GM18861 (cell line): ENCODE results near the gene RGS6.

Source experiments
- ATAC-seq: cut with Tn5 transposase; IDR thresholded peaks from one replicate; pipeline ENCODE4 v1.9.1; 2021; ENCODE audit not compliant: unreplicated experiment

The RGS6 gene

DNA sequence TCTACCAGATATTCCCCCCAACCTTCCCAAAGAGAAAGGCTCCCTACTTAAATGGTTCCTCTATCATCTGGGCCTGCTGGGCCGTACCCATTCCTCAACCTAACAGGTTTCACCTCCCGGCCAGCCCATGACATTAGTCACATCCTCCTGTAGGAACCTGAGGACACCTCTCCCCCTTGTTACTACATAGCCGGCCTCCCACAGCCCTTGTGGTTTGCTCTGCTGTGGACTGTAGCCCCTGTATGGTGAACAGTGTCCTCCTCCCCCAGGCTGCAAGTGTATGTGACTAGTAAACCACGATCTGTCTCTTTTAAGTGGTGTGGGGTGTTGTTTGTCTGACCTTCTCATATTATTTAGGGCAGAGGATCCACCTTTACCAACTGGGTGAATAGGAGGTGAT, 371.7 kb downstream of the RGS6 start:
- no peak for ATAC-seq

DNA sequence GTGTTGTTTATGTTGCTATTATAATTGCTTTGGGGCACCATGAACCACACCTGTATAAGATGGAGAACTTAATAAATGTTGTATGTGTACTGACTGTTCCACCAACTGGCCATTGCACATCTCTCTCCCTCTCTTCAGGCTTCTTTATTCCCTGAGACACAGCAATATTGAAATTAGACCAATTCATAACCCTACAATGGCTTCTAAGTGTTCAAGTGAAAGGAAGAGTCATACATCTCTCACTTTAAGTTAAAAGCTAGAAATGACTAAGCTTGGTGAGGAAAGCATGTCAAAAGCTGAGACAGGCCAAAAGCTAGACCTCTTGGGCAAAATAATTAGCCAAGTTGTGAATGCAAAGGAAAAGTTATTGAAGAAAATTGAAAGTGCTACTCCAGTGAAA, 373.3 kb downstream of the RGS6 start:
- no peak for ATAC-seq

DNA sequence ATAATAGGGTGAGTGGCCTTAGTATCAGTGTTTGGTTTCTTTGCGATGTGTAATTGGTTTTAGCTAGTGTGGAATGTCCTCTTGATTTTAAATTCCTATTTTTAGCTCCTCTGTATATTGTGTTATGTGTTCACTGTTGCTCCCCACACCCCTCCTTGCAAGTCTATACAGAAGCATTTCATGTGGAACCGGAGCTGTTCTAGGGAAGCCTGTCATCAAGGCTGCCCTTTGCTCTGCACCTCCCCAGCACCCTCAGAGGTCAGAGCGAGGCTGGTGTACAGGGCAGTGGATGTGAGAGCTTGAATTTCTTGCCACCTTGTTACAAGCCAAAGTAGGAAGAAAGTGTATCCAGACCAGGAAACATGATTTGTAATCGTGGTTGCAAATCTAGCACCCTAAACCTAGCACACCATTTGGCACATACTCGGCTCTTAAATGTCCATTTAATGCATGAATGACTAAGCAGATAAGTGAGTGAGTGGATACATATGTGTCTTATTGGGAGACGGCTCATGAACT, 376.8 kb downstream of the RGS6 start:
- ATAC-seq = no peak

DNA sequence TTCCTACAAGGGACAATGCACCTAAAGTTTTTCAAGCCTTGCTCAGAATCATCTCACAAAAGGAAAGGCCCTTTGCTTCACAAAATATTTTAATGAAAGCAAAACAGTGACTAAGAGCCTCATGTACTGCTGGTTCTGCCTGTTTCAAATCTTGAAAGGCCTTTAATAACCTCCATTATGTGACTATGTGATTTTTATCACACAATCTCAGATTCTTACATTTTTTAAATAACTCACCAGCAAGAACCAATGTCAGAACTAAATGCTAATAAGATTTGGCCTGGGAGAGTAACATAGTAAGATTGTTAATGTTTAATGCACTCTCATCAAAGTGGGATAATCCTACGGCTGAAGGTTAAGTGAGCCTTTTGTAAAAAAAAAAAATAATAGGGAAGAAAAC, 378.9 kb downstream of the RGS6 start:
- no peak for ATAC-seq

DNA sequence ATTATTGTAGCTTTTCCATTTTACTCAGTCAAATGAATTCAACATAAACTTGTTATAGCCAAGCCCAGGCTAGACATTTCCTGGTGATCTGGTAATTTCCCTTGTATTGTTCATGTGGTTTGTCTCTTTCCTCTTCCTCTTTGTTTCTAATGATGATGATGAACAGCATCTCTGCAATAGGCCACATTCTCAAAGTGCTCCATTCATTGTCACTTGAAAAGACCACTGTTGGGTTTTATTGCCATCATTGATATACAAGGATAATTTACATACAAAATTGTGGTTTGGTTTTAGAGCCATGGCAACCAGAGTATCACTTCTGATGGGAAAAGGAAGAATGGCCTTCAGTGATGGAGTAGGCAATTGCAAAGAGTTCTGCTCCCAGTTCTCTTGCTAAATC, 379.3 kb downstream of the RGS6 start:
- ATAC-seq = no peak

DNA sequence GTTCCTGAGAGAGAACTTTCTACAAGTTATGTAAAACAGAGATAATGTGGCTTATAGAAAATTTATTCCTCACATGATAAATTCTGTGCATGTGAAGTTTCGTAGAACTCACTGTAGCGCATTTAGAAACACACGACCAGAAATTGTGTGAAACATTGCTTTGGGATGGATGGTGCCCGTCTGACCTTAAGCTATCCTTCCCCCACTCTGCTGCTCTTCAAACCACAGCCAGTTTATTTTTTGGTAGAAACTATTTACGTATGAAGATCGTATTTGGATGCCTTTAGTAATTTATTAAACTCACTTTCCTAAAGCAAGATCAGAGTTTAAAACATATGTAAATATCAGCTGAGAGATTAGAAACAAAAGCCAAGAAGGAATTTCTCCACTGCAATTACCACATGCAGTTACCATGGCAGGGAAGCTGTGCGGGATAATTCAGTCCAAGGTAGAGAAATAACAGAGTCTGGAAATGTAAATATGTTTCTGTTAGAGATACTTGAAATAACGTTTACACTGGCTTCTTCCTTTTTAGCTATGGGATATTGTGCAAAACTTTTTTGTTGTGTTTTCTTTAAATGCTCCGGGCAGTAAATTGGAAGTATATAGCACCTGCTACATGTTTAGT, 382.7 kb downstream of the RGS6 start:
- no peak for ATAC-seq

DNA sequence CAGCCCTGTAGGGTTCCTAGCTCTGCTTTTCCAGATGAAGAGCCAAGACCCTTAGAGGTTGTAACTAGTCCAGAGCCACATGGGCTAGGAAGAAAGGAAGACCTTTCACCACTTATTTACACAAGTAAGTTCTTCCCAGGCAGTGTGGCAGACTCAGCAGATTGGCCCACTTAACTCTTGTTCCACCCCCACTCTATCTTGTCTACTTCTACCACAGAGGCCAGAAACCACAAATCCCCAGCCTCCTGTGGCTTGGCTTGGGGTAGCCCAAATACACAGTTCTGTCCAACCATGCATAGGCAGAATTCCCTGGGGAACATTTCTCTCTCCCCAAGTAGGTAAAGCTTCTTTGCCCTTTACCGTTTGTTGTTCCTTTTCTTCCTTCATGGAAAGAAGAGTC, 383.5 kb downstream of the RGS6 start:
- ATAC-seq = no peak

DNA sequence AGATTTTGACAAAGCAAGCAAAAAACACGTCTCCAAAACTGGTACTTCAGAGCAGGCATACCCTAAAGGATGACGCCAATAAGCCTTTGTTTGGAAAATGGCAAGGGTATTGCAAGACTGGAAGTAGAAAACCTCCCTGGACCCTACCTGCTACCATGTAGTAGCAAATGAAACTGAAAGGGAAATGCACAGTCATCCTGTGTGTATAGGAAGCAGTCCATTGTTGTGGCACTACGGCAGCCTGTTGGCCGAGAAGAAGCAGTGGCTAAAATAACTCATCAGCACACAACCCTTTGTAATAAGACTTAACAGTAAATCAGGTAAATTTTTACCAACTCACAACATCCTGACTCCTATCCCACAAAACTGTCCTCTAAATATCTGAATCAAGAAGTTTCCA, 386.4 kb downstream of the RGS6 start:
- no peak for ATAC-seq

DNA sequence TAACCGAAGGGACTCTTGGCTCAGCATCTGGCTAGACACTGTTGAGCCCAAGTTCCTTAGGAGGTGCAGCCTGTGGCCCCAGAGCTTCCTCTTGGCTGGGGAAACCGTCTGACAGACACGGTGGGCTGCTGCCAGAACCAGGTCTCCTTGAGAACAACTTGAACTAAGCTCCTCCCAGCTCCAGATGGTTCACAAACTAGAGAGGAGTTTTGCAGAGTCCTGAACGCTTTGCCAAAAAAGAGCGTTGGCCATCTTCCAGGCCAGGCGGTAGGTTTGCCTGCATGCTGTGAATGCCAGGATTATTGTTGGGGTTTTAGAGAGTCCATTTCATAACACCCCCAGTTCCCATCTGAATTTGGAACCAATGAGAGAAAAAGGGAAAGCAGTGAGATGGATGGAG, 399.8 kb downstream of the RGS6 start:
- no peak for ATAC-seq

DNA sequence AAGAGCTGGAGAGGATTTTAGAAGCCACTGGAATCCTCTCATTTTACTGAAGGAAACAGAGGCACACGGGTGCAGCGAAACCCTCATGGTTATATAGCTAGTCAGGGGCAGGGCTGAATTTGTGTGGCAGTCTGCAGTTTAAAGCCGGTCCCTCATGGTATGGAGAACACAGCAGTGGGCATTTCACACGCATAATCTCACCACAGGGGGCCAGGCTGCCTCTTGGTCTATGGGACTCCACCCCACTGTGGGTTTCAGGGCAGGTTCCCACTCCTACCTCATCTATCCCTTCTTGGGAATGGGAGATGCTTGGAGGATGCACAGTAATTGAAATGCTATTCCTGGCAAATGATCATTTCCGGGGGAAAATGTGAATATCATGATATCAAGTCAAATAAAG, 400.6 kb downstream of the RGS6 start:
- ATAC-seq = no peak

DNA sequence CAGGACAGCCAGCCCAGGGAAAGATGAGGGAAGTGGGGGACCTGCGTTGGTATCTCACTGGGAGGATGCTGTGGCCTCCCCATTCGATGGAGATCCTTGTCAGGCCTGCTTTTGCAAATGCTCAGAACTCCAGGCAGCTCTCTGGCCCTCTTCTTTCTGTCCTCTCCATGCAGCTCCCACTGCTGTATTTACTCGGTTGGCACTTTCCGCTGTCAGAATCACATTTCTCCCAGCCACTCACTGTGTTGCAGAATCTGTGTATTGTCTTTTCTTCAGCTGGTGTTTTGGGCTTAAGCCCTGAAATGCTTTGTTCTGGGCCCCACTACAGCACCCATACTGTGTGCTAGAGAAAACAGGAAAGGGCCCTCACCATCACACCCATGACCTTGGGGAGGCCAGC, 401.1 kb downstream of the RGS6 start:
- no peak for ATAC-seq

DNA sequence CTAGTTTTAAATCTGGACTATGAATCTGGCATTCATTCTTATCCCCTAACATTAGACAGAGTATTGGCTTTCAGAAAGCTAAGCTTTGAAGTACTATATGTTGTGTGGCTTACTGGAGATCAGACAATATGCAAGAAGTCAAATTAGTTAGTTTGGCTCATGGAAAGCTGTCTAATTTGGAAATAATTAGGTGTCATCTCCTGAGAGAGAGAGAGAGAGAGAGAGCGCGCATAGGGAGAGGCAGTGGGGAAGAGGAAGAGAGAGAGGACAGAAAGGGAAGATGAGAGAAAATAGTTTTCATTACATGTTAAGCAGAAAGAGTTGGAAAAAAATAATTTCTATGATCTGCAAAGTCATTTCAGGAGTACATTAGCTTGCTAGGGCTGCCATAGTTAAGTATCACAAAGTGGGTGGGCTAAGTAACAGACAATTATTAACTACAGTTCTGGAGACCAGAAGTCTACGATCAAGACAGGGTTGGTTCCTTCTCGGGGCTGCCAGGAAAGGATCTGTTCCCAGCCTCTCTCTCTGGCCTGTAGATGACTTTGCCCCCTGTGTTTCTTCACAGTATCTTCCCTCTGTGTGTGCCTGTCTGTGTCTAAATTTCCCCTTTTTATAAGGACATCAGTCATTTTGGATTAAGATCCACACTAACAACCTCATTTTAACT, 404.2 kb downstream of the RGS6 start:
- ATAC-seq = no peak

DNA sequence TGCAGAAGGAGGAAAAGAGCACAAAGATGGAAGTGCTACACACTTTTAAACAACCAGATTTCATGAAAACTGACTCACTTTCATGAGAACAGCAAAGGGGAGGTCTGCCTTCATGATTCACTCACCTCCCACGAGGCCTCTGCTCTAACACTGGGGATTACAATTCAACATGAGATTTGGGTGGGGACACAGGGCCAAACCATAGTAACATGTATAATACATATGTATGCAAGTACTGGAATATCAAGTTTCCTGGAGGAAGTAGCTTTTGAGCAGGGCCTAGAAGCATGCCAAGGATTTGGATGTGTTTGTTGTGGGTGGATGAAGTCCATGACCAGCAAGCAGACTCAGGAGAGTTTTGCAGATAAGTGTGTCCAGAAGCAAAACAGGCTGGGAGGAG, 409.0 kb downstream of the RGS6 start:
- no peak for ATAC-seq

DNA sequence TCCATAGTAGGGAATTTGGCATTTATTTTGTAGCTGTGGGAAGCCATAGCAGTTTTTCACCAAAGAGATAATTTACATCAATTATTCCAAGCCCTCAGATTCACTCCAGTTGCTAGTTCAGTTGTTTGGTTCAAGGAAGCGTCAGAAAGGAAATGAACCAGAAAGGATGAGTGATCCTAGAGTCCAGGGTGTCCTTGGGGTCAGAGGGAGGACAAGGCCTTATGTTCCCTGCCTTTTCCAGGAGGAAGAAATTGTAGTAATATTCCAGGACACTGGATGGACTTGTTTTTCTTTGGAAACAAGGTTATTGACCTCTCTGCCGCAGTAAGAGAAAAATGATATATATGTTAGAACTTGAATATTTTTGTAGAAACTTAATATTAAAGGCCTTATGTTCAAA, 409.5 kb downstream of the RGS6 start:
- no peak for ATAC-seq

DNA sequence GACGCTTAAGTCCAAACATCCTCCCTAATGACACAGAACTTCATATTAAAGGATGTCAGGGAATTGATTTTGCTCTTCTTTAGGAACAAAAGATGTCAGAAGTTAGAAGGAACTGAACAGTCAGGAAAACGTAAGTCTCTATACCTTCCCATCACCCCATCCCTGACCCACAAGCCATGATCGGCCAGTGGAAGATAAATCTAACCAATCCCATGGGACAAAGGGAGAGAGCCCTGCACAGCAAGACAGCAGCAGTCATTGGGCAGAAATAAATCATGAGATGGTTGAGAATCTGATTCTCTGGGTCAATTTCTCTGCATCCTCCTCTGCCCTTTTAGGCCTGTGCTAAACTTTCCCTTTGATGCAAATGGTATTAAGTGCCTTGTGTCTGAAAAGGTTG, 414.9 kb downstream of the RGS6 start:
- ATAC-seq = no peak

DNA sequence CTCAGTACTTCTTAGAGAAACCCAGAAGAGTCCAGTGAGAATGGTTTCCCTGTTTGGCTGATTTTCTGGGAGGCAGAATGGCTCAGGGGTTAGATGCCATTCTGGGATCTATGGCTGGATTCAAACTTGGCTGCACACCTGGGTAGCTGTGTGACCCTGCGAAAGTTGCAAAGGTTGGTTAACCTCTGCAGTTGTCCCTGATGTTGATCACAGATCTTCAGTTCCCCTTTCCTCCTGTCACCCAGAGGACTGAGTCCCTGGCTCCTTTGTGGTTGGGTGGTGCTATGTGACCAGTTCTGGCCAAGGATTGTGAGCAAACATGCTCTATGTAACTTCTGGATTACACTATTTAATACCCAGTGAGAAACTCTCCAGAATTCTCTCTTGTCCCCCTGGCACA, 418.0 kb downstream of the RGS6 start:
- ATAC-seq = no peak

DNA sequence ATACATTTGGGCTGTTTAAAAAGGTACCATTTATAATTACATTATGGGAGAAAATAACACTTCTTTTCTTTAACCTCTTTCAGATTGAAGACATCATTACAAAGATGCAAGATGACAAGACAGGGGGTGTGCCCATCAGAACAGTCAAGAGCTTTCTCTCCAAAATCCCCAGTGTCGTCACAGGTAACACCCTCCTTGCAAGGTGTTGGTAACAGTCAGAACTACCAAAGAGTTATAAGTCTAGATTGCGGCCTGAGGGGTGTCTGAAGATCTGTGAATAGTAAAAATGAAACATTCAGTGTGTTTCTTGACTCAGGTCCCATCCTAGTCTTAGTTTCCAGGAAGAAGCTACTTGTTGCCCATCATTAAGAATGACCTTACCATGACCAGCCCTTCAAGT, 419.8 kb downstream of the RGS6 start:
- no peak for ATAC-seq

DNA sequence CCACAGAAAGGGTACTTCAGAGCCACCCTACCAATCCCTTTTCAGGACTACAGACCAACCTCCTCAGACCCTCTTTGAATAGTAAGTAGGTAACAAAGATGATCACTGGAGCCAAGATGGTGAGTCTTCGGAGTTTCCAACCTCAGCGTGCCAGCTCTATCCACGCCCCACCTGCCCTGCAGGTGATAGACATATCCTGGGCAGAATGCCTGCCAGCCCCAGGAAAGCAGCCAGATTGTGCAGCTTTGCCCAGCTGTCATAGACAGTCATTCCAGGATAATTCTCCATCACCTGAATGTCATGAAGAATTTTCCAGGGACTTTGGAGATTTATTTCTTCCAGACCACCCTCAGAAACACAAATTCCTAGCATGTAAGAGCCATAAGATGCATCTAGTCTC, 434.4 kb downstream of the RGS6 start:
- ATAC-seq = no peak

DNA sequence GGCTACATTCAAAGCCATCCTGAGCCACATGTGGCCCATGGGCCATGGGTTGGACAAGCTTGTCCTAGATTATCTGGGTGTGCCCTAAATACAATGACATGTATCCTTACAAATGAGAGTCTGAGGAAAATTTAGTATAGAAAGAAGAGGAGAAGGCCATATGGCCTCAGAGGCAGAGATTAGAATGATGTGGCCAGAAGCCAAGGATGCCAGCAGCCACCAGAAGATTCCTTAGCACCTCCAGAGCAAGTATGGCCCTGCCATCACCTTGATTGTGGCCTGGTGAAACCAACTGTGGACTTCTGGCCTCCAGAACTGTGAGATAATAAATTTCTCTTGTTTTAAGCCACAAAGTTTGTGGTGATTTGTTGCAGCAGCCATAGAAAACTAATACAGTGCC, 436.9 kb downstream of the RGS6 start:
- no peak for ATAC-seq

DNA sequence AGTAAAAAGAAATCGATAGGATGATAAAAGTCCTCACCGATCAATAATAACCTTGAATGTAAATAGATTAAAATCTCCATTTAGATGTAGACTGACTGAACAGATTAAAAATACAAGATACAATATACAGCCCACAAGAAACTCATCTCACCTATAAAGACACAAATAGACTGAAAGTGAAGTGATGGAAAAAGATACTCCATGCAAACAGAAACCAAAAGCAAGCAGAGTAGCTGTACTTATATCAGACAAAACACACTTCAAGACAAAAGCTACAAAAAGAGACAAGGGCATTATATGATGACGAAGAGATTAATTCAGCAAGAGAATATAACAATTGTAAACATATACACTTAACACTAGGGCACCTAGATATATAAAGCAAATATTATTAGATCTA, 444.8 kb downstream of the RGS6 start:
- no peak for ATAC-seq

DNA sequence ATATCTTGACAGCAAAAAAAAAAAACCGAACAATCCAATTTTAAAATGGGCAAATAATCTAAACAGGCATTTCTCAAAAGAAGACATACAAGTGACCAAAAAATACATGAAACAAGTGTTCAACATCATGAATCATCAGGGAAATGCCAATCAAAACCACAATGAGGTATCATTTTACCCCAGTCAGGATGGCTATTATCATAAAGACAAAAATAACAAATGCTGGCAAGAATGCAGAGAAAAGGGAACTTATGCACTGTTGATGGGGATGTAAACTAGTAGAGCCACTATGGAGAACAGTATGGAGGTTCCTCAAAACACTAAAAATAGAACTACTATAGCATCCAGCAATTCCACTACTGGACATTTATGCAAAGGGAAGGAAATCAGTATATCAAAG, 448.2 kb downstream of the RGS6 start:
- ATAC-seq = no peak

DNA sequence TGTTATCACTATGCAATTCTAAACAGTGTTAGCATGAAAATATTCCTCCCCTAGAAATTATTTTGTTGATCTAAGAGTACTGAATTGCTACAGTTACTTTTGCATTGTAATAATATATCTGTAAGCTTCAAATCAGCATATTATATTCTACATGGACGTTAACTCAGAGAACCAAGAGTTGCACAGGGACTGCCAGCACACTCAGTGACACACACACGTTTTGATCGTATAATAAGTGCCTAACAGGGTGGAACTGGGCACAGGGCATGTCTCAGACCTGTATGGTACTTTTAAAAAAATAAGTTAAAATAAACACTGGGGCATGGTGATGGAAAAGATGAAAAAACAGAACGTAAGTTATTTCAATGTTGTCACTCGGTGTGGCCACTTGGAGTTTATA, 451.6 kb downstream of the RGS6 start:
- no peak for ATAC-seq

DNA sequence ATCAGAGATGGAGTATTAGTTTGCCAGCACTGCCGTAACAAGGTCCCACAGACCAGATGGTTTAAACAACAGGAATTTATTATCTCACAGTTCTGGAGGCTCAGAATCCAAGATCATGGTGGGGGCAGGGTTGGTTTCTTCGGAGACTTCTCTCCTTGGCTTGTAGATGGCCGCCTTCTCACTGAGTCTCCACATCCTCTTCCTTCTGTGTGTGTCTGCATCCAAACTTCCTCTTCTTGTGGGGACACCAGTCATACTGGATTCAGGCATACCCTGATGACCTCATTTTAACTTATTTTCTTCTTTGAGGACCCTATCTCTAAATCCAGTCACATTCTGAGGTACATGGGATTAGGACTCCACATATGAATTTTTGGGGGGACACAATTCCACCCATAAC, 455.5 kb downstream of the RGS6 start:
- ATAC-seq = no peak
